NCI-H345 treated with DMSO at 0.1 percent for 48 hours (cell line): ENCODE data around the gene HS1BP3.

ENCODE experiments used
- DNase-seq: peaks from one replicate; lab custom pipeline; 2025; ENCODE audit not compliant: unreplicated experiment; lab: John Stamatoyannopoulos, UW

HS1BP3 gene

DNA sequence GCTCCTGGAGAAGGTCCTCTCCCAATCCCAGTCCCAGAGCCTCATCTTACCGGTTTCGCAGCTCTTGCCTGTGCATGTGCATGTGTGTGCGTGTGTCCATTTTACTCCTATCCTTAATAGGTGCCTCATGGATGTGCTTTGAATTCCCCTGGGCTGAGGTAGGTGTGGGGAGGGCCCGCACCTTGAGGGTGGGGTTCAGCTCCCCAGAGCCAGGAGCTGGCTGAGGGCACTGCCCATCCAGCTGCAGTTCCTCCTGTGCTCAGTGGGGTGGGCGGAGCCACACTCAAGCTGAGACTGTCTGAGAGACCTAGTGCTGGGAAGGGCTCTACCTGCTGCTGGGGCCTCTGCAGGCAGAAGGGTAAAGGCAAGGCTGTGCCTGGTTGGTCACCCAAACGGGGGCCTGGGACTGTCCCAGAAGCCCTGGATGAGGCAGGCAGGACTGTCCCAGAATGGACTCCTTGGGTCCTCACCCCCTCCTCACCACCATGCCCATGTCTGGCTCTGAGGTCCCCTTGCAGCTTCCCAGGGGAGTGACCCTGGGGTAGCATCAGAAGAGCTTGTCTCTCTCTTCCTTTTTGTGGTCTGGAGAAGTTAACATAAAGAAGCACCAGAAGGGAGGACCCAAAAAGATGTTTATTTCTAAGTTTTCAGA is 24.9 kb upstream of the HS1BP3 start:
- no peak for DNase-seq

- DNase-seq: no peak
Measured at GRCh38 chr2:20674974-20675679, 24.2 kb upstream of the HS1BP3 start.

GRCh38 chr2:20674309-20674965 is 23.5 kb upstream of the HS1BP3 start:
- DNase-seq: no peak

GRCh38 chr2:20673686-20674308 is 22.9 kb upstream of the HS1BP3 start:
- no peak for DNase-seq

GRCh38 chr2:20672201-20672951 is 21.5 kb upstream of the HS1BP3 start:
- DNase-seq: no peak

DNA sequence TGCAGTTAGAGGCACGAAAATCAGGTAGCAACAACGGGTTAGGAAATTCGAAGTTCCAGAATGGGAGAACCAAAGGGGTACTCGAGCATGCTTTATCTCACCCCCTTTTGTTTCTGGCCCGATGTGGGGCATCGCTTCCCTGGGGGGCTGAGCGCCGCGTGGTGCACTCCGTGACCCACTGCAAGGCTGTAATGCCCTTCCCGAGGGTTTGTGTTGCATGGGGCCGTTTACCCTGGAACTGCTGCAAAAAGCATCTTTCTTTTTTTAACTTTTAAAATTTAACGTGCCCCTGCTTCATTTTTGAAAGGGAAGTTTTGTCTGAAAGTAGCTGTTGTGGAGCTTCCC is 20.8 kb upstream of the HS1BP3 start:
- no peak for DNase-seq

GRCh38 chr2:20671036-20671735 is 20.3 kb upstream of the HS1BP3 start:
- no peak for DNase-seq

DNA sequence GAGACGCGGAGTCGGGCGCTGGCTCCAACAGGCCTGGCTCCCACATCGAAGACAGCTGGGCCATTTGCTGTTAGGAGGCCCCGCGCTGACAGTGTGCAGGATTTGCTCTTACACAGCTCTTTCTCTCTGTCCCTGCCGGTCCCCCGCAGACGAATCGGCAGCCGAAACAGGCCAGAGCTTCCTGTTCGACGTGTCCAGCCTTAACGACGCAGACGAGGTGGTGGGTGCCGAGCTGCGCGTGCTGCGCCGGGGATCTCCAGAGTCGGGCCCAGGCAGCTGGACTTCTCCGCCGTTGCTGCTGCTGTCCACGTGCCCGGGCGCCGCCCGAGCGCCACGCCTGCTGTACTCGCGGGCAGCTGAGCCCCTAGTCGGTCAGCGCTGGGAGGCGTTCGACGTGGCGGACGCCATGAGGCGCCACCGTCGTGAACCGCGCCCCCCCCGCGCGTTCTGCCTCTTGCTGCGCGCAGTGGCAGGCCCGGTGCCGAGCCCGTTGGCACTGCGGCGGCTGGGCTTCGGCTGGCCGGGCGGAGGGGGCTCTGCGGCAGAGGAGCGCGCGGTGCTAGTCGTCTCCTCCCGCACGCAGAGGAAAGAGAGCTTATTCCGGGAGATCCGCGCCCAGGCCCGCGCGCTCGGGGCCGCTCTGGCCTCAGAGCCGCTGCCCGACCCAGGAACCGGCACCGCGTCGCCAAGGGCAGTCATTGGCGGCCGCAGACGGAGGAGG is 19.6 kb upstream of the HS1BP3 start:
- no peak for DNase-seq

DNA sequence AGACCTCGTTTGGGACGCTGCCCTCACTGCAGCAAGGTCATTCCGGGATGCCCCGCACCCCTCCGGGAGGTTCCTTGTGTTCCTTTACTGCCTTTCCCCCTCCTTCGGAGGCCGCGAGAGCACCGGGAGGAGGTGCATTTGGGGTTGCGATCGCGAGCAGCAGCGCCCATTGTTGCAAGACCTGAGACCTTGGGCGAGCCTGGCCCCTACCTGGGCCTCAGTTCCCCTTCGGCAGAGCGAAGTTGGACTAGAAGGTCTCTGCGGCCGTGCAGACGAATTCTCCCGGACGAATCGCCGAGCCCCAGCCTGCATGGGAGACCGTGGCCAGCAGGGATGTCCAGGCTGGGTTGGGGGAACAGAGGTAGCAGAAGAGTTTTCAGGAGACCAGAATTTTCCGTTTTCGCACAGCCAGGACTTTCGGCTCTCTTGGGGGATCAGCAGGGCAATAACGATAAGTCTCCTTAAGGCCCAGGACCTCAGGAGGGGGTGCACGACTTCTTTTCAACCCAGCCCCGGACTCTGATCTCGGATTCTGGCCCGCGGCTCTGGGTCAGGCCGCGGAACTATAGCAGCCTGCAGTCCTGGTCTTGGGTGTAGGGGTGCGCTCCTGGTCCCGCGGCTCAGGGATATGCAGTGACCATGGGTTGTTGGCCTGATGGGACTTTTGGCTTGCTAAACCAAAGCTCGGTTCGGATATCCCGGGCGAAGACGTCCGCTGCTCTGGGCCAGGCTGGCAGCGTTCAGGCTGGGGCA is 18.8 kb upstream of the HS1BP3 start:
- no peak for DNase-seq

- DNase-seq: no peak
Measured at GRCh38 chr2:20668871-20669475, 18.1 kb upstream of the HS1BP3 start.

- no peak for DNase-seq
Measured at GRCh38 chr2:20668451-20668850, 17.6 kb upstream of the HS1BP3 start.

DNA sequence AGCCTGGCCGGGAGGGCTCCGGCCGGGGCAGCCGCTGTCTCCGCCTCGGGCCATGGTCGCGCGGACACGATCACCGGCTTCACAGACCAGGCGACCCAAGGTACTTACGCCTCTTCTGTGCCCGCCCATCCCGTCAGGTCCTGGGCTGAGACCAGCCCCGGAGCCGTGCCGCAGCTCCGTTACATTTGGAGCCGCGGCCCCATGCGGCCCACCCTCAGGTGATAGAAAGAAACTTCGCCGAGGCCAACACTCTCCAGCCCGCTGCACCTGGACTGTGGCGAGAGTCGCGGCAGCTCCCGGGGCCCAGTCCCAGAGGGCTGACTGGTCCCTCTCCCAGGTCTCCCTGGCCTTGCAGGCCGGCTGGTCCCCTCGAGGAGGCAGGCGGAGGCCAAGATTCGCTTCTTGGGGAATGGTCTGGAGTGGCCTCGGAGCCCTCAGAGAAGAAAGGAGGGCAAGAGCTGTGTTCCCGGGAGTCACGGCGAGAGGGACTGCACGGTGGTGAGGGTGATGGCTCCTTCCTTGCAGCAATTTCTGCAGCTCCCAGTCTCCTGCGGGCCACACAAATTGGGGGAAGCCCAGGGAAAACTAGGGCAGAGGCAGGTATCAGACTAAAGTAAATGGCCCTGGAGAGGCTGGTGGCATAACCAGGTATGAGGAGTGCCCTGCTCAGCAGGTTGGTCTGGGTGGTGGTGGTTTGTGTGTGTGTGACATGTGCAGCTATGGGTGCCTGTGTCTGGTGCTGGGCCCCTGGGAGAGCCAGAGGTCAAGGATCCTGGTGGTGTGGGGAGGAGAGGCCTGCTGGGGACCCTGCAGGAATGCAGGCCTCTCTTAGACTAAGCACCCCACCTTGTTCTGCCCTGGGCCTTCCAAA is 16.9 kb upstream of the HS1BP3 start:
- DNase-seq: no peak

- no peak for DNase-seq
Measured at GRCh38 chr2:20667151-20667530, 16.2 kb upstream of the HS1BP3 start.

GRCh38 chr2:20666304-20667150 is 15.6 kb upstream of the HS1BP3 start, which contains the start of gene GDF7:
GDF7 (plus strand) TSS chr2:20667144; CDS start chr2:20667240, 96 bp downstream.
- no peak for DNase-seq

- no peak for DNase-seq
Measured at GRCh38 chr2:20666005-20666303, 15.1 kb upstream of the HS1BP3 start.

DNA sequence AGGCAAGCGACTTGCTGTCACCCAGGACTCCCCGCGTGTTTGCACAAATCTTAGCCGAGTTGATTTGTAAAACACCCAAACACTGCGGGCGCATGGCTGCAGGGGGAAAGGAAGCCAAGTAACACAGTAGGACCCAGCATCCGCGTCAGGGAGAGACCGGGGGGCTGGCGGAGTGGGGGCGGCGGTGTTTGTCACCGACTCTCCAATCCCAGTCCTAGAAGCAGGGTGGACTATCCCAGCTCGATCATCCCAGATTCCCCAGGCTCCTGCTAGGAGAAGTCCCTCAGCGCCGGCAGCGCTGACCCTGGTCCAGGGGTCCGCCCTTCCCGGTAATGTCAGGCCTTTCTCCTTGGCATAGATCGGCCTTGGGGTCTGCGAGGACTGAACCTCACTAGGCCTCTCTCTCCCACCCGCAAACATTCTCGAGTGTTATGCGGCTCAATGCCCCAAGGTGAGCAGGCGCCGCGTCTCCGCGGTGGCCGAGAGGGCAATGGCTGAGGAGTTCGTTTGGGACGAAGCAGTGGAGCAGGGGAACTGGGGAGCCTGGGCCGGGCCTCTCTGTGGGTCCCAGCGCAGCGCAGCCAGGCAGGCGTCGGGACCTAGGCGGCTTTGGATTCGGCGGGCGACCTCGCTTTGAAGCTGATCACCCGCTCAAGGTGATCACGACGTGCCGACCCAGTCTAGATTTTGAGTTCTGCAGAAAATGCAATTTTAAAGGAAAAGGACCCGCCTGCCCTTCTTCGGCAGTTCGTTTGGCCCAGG is 14.5 kb upstream of the HS1BP3 start:
- DNase-seq: no peak
